Astrocyte (in vitro differentiated cells and primary cell): ENCODE results near the gene ERG28. TPM values are rescaled to one million over a fixed set of nuclear protein-coding genes. Genes with fewer than 3 reads are reported as not detected.

Experiments used
- DNase-seq: peaks from one replicate; pipeline ENCODE4 v3.0.0-alpha.2; 2010; ENCODE audit warnings: low read depth
- FAIRE-seq: peaks from 2 replicates; lab custom pipeline; 2011; peaks lifted over from hg19 to GRCh38; lab: Jason Lieb, UNC
- H2AFZ ChIP-seq: 2 replicates; pipeline ENCODE4 v1.6.0; 2012; ENCODE audit warnings: low read depth, low read length, inconsistent platforms
- H3K27ac ChIP-seq: 2 replicates; pipeline ENCODE4 v1.5.1; 2011; ENCODE audit warnings: low read depth, low read length, inconsistent platforms
- H3K27me3 ChIP-seq: 2 replicates; pipeline ENCODE4 v1.6.0; 2011; ENCODE audit warnings: low read length, inconsistent platforms; ENCODE audit not compliant: insufficient read depth
- H3K36me3 ChIP-seq: 2 replicates; pipeline ENCODE4 v1.5.1; 2011; ENCODE audit warnings: low read length, inconsistent platforms; ENCODE audit not compliant: insufficient read depth
- H3K4me1 ChIP-seq: 2 replicates; pipeline ENCODE4 v1.5.1; 2011; ENCODE audit warnings: low read length, inconsistent platforms; ENCODE audit not compliant: insufficient read depth
- H3K4me2 ChIP-seq: 2 replicates; pipeline ENCODE4 v1.6.0; 2012; ENCODE audit warnings: low read length, inconsistent platforms
- H3K4me3 ChIP-seq: 2 replicates; pipeline ENCODE4 v1.5.1; 2011; ENCODE audit warnings: low read depth, mild to moderate bottlenecking, low read length, inconsistent platforms; ENCODE audit not compliant: insufficient read depth
- H3K79me2 ChIP-seq: 2 replicates; pipeline ENCODE4 v1.6.0; 2012; ENCODE audit warnings: mild to moderate bottlenecking, low read length, inconsistent platforms; ENCODE audit not compliant: insufficient read depth
- H3K9ac ChIP-seq: 2 replicates; pipeline ENCODE4 v1.6.0; 2012; ENCODE audit warnings: mild to moderate bottlenecking, low read length, inconsistent platforms
- H3K9me3 ChIP-seq: 2 replicates; pipeline ENCODE4 v1.5.1; 2012; ENCODE audit warnings: low read depth, mild to moderate bottlenecking, low read length, inconsistent platforms; ENCODE audit not compliant: insufficient read depth
- H4K20me1 ChIP-seq: 2 replicates; pipeline ENCODE4 v1.6.0; 2012; ENCODE audit warnings: low read length, inconsistent platforms; ENCODE audit not compliant: insufficient read depth
- H3K27ac Mint-ChIP-seq: one replicate; pipeline ENCODE4 v1.8.0; 2021; ENCODE audit warnings: mild to moderate bottlenecking, mixed read lengths; ENCODE audit not compliant: unreplicated experiment
- H3K27me3 Mint-ChIP-seq: one replicate; pipeline ENCODE4 v1.8.0; 2021; ENCODE audit warnings: low read depth, mixed read lengths; ENCODE audit not compliant: unreplicated experiment
- H3K36me3 Mint-ChIP-seq: one replicate; pipeline ENCODE4 v1.8.0; 2021; ENCODE audit warnings: low read depth, mixed read lengths; ENCODE audit not compliant: unreplicated experiment
- H3K4me1 Mint-ChIP-seq: one replicate; pipeline ENCODE4 v1.8.0; 2021; ENCODE audit warnings: low read depth, mixed read lengths; ENCODE audit not compliant: unreplicated experiment
- H3K4me3 Mint-ChIP-seq: one replicate; pipeline ENCODE4 v1.8.0; 2021; ENCODE audit warnings: mild to moderate bottlenecking, moderate library complexity, mixed read lengths; ENCODE audit not compliant: unreplicated experiment
- H3K9me3 Mint-ChIP-seq: one replicate; pipeline ENCODE4 v1.8.0; 2021; ENCODE audit warnings: mild to moderate bottlenecking, mixed read lengths; ENCODE audit not compliant: unreplicated experiment
- EZH2 ChIP-seq: IDR thresholded peaks from 2 replicates; pipeline ENCODE4 v1.6.1; 2012; ENCODE audit warnings: mild to moderate bottlenecking, low read length, inconsistent platforms; ENCODE audit not compliant: insufficient read depth
- total RNA-seq: library from RNA; stranded (reverse); gene quantifications from 2 replicates; pipeline ENCODE4 v1.2.1, GENCODE V29; 2021
- TF ChIP-seq, protein P1 (sequence below): IDR thresholded peaks from 2 replicates; pipeline ENCODE4 v1.5.1; 2011; ENCODE audit warnings: low read depth, mild to moderate bottlenecking, inconsistent platforms, low read length, moderate library complexity; ENCODE audit not compliant: insufficient read depth

ERG28 gene
- total RNA-seq, 1 donor from 2014 or later: 23.1 TPM

DNA sequence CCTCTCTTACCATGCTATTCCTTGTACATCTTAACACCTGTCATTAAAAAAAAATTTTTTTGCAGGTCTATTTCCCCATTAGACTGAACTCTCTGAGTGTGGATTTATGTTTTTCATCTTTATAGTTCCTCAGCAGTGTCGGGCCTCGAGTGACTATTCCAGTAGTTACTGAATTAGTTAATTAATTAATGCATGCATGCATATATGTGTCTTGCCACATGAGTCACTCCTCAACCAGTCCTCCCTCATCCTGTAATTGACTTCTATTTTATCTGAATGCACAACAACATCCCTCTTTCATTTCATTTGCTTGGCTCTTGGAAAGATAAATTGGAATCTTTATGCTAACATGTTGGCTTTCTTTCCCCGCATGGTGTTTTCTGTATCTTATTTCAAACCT, 35.6 kb downstream of the ERG28 start:
- no peak overlapping the region for H3K4me2 ChIP-seq
- TF ChIP-seq, protein P1, sequence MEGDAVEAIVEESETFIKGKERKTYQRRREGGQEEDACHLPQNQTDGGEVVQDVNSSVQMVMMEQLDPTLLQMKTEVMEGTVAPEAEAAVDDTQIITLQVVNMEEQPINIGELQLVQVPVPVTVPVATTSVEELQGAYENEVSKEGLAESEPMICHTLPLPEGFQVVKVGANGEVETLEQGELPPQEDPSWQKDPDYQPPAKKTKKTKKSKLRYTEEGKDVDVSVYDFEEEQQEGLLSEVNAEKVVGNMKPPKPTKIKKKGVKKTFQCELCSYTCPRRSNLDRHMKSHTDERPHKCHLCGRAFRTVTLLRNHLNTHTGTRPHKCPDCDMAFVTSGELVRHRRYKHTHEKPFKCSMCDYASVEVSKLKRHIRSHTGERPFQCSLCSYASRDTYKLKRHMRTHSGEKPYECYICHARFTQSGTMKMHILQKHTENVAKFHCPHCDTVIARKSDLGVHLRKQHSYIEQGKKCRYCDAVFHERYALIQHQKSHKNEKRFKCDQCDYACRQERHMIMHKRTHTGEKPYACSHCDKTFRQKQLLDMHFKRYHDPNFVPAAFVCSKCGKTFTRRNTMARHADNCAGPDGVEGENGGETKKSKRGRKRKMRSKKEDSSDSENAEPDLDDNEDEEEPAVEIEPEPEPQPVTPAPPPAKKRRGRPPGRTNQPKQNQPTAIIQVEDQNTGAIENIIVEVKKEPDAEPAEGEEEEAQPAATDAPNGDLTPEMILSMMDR: no peak
- TF ChIP-seq EZH2: no peak
- no peaks in the 10 kb centered on the region for H3K27me3 Mint-ChIP-seq
- no peaks in the 10 kb centered on the region for H3K36me3 ChIP-seq
- H3K79me2 ChIP-seq: no peaks in the 10 kb centered on the region
- H3K9me3 Mint-ChIP-seq: no peaks in the 10 kb centered on the region
- no peaks in the 10 kb centered on the region for H3K36me3 Mint-ChIP-seq
- no peak overlapping the region for H3K27ac Mint-ChIP-seq
- H3K9me3 ChIP-seq: no peaks in the 10 kb centered on the region
- no peaks in the 10 kb centered on the region for H4K20me1 ChIP-seq
- H3K27me3 ChIP-seq: no peaks in the 10 kb centered on the region
- peaks cover 8% of the 10 kb centered on the region for H3K4me1 Mint-ChIP-seq
- no peak overlapping the region for H3K4me3 Mint-ChIP-seq
- H3K9ac ChIP-seq: no peak overlapping the region
- no peak for FAIRE-seq
- H3K4me3 ChIP-seq: no peak overlapping the region
- H3K27ac ChIP-seq: no peak overlapping the region
- H2AFZ ChIP-seq: no peak overlapping the region
- no peaks in the 10 kb centered on the region for H3K4me1 ChIP-seq
- no peak for DNase-seq

DNA sequence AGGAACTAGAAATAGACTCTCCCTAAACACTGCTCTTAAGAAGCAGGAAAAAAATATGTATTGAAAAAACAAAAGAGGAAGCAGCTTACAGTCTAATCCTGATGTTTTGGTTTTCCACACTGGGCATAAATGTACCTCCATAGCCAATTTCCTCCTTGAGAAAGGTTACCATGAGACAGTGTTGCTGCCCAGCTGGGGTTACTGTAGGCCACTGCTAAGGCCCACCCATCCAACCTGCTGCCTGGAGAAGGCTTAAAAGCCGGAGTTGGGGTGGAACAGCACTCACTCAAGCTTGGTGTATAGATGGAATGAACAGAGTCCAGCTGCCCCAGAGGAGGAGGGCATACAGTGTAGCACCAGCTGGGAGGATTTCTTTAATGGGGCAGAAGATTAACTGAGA, 41.1 kb downstream of the ERG28 start:
- no peak overlapping the region for H3K4me3 ChIP-seq
- no peaks in the 10 kb centered on the region for H3K4me1 ChIP-seq
- Mint-ChIP-seq H3K27ac (no peak overlapping the region), H3K9me3 (peaks cover 7% of the 10 kb centered on the region), H3K4me1 (no peaks in the 10 kb centered on the region), H3K27me3 (no peaks in the 10 kb centered on the region), H3K36me3 (peaks cover 4% of the 10 kb centered on the region), H3K4me3 (no peak overlapping the region)
- DNase-seq (no peak), FAIRE-seq (no peak)
- no peaks in the 10 kb centered on the region for H3K27me3 ChIP-seq
- H2AFZ ChIP-seq: no peak overlapping the region
- no peak overlapping the region for H3K9ac ChIP-seq
- H3K27ac ChIP-seq: no peak overlapping the region
- no peak for TF ChIP-seq EZH2
- TF ChIP-seq, protein P1: no peak
- no peak overlapping the region for H3K4me2 ChIP-seq
- no peaks in the 10 kb centered on the region for H4K20me1 ChIP-seq
- no peaks in the 10 kb centered on the region for H3K79me2 ChIP-seq
- H3K9me3 ChIP-seq: no peaks in the 10 kb centered on the region
- H3K36me3 ChIP-seq: no peaks in the 10 kb centered on the region

DNA sequence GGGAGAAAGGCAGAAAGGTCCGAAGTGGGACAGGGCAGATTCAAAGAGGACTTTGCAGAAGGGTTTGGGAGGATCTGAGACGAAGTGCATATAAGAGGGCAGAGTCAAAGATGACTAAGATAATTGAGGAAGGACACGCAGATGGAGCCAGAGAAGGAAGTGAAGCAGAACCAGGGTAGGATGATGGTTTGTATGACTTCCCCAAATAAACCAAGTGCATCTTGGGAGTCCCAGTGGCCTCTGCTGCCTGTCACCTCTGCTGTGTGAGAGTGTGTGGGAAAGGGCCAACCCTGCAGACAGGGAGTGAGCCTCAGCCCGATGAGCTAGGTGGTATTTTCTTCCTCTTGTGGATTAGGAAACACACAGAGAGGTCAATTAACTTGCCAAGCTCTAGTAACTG, 45.5 kb downstream of the ERG28 start:
- Histone ChIP-seq H3K4me2 (no peak overlapping the region), H3K79me2 (no peaks in the 10 kb centered on the region), H3K27ac (no peak overlapping the region), H3K27me3 (no peaks in the 10 kb centered on the region), H4K20me1 (no peaks in the 10 kb centered on the region), H2AFZ (no peak overlapping the region), H3K4me1 (peaks cover 5% of the 10 kb centered on the region), H3K9ac (no peak overlapping the region), H3K9me3 (peaks cover 2% of the 10 kb centered on the region), H3K36me3 (no peaks in the 10 kb centered on the region), H3K4me3 (no peak overlapping the region)
- no peak for FAIRE-seq
- H3K9me3 Mint-ChIP-seq: peaks cover 23% of the 10 kb centered on the region
- H3K36me3 Mint-ChIP-seq: peaks cover 16% of the 10 kb centered on the region
- H3K4me1 Mint-ChIP-seq: peaks cover 8% of the 10 kb centered on the region
- DNase-seq: no peak
- no peak overlapping the region for H3K4me3 Mint-ChIP-seq
- no peak overlapping the region for H3K27ac Mint-ChIP-seq
- TF ChIP-seq, protein P1: no peak
- TF ChIP-seq EZH2: no peak
- H3K27me3 Mint-ChIP-seq: no peaks in the 10 kb centered on the region
